AG10803 (cell line): ENCODE results near the gene MAU2.

Source experiments
- DNase-seq: peaks from one replicate; pipeline ENCODE4 v3.0.0; 2010; ENCODE audit warnings: low read depth
- H3K4me3 ChIP-seq: 2 replicates; pipeline ENCODE4 v1.5.1; 2011; ENCODE audit warnings: mild to moderate bottlenecking, low read length, control low read depth
- TF ChIP-seq, protein P1 (sequence below): conservative IDR thresholded peaks from 2 replicates; pipeline ENCODE4 v1.5.1; 2011; ENCODE audit warnings: mild to moderate bottlenecking, low read length, control low read depth, inconsistent platforms

Gene MAU2

DNA sequence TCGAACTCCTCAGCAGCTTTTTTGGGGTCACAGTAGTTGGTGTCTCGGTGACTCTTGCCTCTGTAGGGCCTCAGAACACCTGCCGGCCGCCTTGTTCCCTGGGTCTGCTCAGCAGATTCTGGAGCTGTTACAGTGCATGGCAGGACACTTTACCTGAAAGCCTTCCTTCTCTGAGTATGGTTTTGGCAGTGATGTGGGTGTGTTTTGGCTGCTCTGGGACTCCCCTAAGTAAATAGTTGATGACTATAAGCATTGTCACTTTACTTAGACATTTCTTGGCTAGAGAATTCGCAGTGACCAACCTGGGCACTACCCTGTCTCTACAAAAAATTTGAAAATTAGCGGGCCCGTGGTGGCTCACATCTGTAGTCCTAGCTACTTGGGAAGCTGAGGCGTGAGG is 7.0 kb downstream of the MAU2 start:
- no peak overlapping the region for H3K4me3 ChIP-seq
- TF ChIP-seq, protein P1, sequence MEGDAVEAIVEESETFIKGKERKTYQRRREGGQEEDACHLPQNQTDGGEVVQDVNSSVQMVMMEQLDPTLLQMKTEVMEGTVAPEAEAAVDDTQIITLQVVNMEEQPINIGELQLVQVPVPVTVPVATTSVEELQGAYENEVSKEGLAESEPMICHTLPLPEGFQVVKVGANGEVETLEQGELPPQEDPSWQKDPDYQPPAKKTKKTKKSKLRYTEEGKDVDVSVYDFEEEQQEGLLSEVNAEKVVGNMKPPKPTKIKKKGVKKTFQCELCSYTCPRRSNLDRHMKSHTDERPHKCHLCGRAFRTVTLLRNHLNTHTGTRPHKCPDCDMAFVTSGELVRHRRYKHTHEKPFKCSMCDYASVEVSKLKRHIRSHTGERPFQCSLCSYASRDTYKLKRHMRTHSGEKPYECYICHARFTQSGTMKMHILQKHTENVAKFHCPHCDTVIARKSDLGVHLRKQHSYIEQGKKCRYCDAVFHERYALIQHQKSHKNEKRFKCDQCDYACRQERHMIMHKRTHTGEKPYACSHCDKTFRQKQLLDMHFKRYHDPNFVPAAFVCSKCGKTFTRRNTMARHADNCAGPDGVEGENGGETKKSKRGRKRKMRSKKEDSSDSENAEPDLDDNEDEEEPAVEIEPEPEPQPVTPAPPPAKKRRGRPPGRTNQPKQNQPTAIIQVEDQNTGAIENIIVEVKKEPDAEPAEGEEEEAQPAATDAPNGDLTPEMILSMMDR, result no peak
- no peak for DNase-seq

DNA sequence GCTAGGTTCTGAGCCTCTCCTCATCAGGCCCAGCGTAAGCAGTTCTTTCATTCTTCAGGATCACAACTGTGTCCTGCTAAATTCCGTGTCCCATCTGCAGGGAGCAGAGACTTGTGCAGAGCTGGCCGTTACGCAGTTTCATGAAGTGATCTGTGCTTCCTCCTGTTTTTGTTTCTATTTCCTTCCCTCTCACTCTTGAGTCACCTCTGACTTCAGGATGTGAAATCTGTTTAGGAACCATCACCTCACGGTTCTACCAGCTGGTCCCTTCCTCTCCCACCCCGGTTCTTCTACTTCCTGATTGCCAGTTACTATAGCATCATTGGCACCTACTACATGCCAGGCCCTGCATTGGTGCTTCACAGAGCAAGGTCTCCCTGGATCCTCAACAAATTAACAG is 8.5 kb downstream of the MAU2 start:
- DNase-seq, result no peak
- no peak overlapping the region for H3K4me3 ChIP-seq
- TF ChIP-seq, protein P1, result no peak

DNA sequence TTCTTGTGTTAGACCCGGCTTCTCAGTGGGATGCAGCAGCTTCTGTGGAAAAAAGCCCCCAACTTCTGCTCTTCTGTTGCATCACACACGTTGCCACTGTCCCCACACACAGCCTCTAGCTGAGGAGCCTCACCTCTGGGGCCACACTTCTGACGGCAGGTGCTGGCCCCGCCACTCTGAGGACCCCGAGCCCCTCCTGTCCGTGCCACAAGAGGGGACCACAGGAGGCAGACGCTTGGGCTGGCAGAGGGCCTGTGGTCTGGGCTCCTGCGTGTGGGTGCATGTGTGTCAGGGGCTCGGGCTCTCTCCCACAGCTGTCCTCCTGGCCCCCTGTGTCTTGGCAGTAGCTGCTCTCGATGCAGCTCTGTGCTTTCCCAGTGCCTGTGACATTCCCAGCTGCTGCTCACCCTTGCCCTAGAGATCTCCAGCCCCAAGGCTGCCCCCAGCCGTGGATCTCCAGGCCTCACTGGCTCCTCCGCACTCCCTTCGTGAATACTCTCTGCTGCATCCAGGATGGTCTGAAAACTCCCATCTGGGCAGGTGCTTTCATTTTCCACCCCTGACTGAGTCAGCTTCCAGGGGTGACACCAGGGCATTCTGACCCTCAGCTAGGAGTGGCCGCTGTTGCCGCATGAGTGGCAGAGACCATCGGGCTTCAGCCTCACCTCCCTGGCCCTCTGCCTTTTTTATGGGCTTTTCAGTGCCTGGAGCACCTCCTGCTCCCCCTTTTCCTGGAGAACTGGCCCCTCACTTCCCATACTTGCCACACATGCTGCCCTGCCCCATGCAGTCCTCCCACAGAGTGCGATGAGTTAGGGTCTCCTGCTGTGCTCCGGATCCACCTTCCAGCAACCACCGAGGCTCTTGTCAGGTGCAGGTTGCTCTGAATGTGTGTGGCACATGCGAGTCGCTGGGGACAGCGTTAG is 13.7 kb downstream of the MAU2 start:
- H3K4me3 ChIP-seq, result no peak overlapping the region
- DNase-seq, result no peak
- TF ChIP-seq, protein P1, result no peak

DNA sequence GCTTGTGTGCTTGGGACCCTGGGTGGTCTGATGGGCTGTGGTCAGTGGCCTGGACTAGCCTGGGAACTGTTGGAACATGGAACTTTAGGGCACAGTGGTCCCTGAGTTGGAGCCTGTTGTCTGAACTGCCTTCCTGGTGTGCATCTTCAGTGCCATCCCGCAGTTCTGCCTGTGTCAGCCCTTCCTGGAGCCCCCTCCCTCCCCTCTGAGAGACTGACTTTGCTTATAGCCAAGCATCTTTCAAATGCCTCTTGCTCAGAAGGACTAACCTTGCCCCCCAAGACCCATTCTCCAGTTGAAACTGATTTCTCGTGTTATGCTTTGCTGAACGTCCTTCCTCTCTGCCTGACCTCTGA is 14.3 kb downstream of the MAU2 start:
- no peak overlapping the region for H3K4me3 ChIP-seq
- TF ChIP-seq, protein P1, result no peak
- no peak for DNase-seq

DNA sequence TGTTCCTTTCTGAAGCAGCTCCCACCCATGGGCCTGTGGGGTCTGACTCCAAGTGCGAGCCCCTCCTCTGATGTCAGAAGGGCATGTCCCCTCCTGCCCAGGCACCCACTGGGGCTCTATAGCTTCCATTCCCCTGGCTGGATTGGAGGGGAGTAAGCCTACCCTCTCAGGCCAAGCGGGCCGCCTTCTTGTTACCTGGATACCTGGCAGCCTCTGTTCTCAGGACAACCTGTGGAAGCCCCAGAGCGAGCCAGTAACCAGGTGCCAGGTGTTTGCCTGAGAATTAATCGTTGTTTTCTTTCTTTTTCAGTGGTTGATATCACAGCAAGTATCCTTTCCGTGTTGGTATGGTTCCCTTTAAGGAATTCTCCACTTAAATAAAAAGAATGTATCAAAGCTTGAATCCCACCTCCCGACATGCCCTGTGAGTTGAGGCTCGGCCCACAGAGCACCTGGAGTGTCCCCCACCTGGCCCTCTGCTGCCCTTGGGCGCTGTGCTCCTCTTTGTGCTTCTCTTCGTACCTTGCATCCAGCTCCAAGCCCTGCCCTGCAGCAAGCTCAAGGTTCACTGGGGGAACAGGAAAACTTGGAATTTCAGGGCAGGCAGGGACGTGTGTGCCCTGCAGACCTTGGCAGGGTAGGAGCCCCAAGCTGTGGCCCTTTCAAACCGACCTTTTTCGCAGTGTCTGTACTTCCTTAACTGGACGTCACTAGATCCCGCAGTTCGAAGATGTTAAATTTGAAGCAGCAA is 15.0 kb downstream of the MAU2 start:
- H3K4me3 ChIP-seq, result no peak overlapping the region
- no peak for DNase-seq
- TF ChIP-seq, protein P1, result no peak

DNA sequence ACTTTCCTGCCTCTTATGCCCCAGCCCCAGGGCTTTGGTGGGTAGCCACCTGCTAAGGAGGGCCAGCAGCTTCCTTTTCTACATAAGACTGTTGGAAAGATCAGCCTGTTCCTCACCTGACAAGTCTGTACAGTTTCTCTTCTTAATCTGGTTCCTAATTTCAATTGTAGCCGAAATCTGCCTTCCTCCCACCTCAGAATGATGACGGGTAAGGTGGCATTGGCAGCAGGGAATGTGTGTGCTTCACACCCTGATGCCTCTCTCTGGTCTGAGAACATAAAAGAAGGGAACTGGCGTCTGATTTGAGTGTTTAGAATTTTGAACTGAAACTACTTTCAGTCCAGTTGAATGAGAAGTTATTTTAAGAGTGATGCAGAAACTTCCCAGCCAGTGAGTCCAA is 16.0 kb downstream of the MAU2 start:
- no peak for DNase-seq
- TF ChIP-seq, protein P1, result no peak
- no peak overlapping the region for H3K4me3 ChIP-seq
